Lung (tissue), 16 donors: ENCODE measurements around the gene MMADHC. TPM values are rescaled to one million over a fixed set of nuclear protein-coding genes. Genes with fewer than 3 reads are reported as not detected.

Experiments
- ATAC-seq: fragments of 200-7000 bp; cut with Tn5 transposase; one replicate; pipeline ENCODE4 v1.9.1; 2020; ENCODE audit warnings: moderate number of reproducible peaks; ENCODE audit not compliant: insufficient read depth, low FRiP score
- DNase-seq, 3 donors: peaks; one replicate each; pipeline ENCODE4 v3.0.0-alpha.2; 2013 to 2017
- H3K27ac ChIP-seq, 2 donors: one replicate each; pipeline ENCODE4 v1.5.1; 2013; ENCODE audit warnings: mild to moderate bottlenecking in 2 of 2, moderate library complexity in 2 of 2, control low read depth in 1 of 2, inconsistent platforms in 1 of 2, low read depth in 1 of 2, low read length in 1 of 2
- H3K27me3 ChIP-seq, 3 donors: one replicate each; pipeline ENCODE4 v1.5.1; 2013; ENCODE audit warnings: low read length in 2 of 3; ENCODE audit not compliant: control insufficient read depth in 3 of 3, insufficient read depth in 3 of 3
- H3K36me3 ChIP-seq, 4 donors: one replicate each; pipeline ENCODE4 v1.5.1; 2013; ENCODE audit warnings: low read length in 4 of 4, mild to moderate bottlenecking in 1 of 4, moderate library complexity in 1 of 4; ENCODE audit not compliant: control insufficient read depth in 4 of 4, insufficient read depth in 4 of 4
- H3K4me1 ChIP-seq, 5 donors: one replicate each; pipeline ENCODE4 v1.5.1; 2013; ENCODE audit warnings: low read length in 5 of 5, mild to moderate bottlenecking in 2 of 5, moderate library complexity in 1 of 5; ENCODE audit not compliant: control insufficient read depth in 5 of 5, insufficient read depth in 5 of 5
- H3K4me3 ChIP-seq: one replicate; pipeline ENCODE4 v1.5.1; 2013; ENCODE audit warnings: mild to moderate bottlenecking, control low read depth, moderate library complexity
- H3K9ac ChIP-seq, 2 donors: one replicate each; pipeline ENCODE4 v1.5.1; 2013; ENCODE audit warnings: low read length in 2 of 2, control low read depth in 1 of 2; ENCODE audit not compliant: insufficient read depth in 1 of 2
- H3K9me3 ChIP-seq, 4 donors: one replicate each; pipeline ENCODE4 v1.5.1; 2013; ENCODE audit warnings: low read length in 3 of 4, mild to moderate bottlenecking in 1 of 4, moderate library complexity in 1 of 4; ENCODE audit not compliant: control insufficient read depth in 4 of 4, insufficient read depth in 3 of 4
- WGBS, 2 donors: extraction: QIAGEN DNeasy Blood & Tissue Kit; methylation state at CpG; one replicate each; pipeline ENCODE4 v1.1.7; 2013; 5-methylcytosine and 5-hydroxymethylcytosine counted together
- long read RNA-seq, 5 donors: transcript quantifications; one replicate each; lab custom pipeline, GENCODE V29; 2026
- polyA plus RNA-seq, 2 donors: library from polyadenylated mRNA; stranded (reverse); fragments of 200-250 nt; gene quantifications; one replicate each; pipeline ENCODE4 v1.2.1, GENCODE V29; 2013
- total RNA-seq, 2 donors: library from RNA; depleted of rRNA in 1 of 2; stranded (reverse); fragments of >200 nt in 1 of 2; gene quantifications; one replicate each; pipeline ENCODE4 v1.2.1, GENCODE V29; 2014 to 2021
- TF ChIP-seq, protein P1 (sequence below): IDR thresholded peaks from 2 replicates; pipeline ENCODE4 v1.5.1; 2012; ENCODE audit warnings: mild to moderate bottlenecking; ENCODE audit errors: control extremely low read depth, extremely low read depth
- donor health status: control.
- donor health status: control.
- donor health status: Bipolar disorder and iron deficiency.
- donor health status: healthy.
- donor health status: DM: yes; HTN: yes; CAD: no.

MMADHC gene
- 100 to 1,000 TPM in 1 of 2 donors, 10 to 100 TPM in 1; 74.3 to 101 TPM for total RNA-seq
- 10 to 100 TPM; 34.1 to 83.1 TPM for polyA plus RNA-seq
- long read RNA-seq, donor 1, transcript MMADHC-201 (8 exons, 1,436 nt) = major isoform, 53 of 74 reads
- long read RNA-seq, donor 1, partial matches to known transcripts = 12 of 74 reads
- long read RNA-seq, donor 1, other reads (novel, unspliced or antisense) = 5 of 74 reads
- long read RNA-seq, donor 2, transcript MMADHC-201 (8 exons, 1,436 nt) = major isoform, 16 of 16 reads
- long read RNA-seq, donor 2, partial matches to known transcripts = 0 of 16 reads
- long read RNA-seq, donor 2, other reads (novel, unspliced or antisense) = 0 of 16 reads
- long read RNA-seq, donor 3, transcript MMADHC-201 (8 exons, 1,436 nt) = major isoform, 19 of 21 reads
- long read RNA-seq, donor 3, partial matches to known transcripts = 0 of 21 reads
- long read RNA-seq, donor 3, other reads (novel, unspliced or antisense) = 0 of 21 reads
- long read RNA-seq, donor 4, transcript MMADHC-201 (8 exons, 1,436 nt) = major isoform, 7 of 7 reads
- long read RNA-seq, donor 4, partial matches to known transcripts = 0 of 7 reads
- long read RNA-seq, donor 4, other reads (novel, unspliced or antisense) = 0 of 7 reads
- long read RNA-seq, donor 5, transcript MMADHC-201 (8 exons, 1,436 nt) = major isoform, 52 of 67 reads
- long read RNA-seq, donor 5, transcript MMADHC-203 (7 exons, 1,726 nt) = minor isoform, 5 of 67 reads
- long read RNA-seq, donor 5, partial matches to known transcripts = 10 of 67 reads
- long read RNA-seq, donor 5, other reads (novel, unspliced or antisense) = 0 of 67 reads

DNA sequence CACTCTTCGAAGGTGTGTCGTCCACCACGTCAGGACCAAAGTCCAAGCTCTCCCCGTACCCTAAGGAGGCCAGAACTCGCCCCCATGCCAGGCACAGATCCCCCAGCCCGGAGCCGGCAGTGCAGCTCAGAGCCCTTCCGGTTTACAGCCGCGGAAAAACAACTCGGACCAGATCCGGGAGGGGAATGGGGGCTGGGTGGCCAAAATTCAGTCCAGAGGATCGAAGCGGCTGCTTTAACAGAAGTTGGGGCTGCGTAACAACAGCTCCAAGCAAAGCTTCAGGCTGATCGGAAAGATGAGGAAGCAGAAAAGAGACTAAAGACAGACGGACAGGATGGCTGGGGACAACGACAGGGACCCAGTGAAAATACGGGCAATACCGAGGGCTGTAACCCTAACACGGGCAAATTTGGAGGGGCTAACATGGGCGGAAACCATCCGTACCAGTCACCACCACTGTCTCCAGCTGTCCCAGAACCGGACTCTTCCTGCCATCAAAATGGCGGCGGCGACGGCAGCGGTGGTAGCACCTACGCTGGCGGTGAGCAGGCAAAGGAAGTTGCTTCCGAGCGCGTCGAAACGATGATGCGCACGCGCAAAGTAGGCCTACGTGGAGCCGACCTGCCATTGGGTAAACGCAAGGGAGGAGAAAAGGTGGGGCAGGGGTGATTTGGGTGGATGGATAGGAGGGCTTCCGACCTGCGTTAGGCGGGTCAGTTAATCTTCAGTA lies at the start of gene MMADHC:
TSS of gene MMADHC (minus strand) at position 556 of the 730 bp plus-strand sequence. CDS start 678 bp downstream, outside the sequence.
- ATAC-seq (peak; percentile 98), DNase-seq (peak; percentile 95 to 99 (median 97))
- Histone ChIP-seq H3K9me3 (no peaks in the 10 kb centered on the region), H3K27me3 (no peaks in the 10 kb centered on the region), H3K4me1 (peaks cover 0 to 19% (median 5%) of the 10 kb centered on the region in 5 donors), H3K9ac (peak within 1 kb of the TSS; percentile 98 to 99), H3K4me3 (peak within 1 kb of the TSS; percentile 92), H3K36me3 (peaks cover 0 to 12% (median 4%) of the 10 kb centered on the region in 4 donors), H3K27ac (peak within 1 kb of the TSS; percentile 99)
- TF ChIP-seq, protein P1, sequence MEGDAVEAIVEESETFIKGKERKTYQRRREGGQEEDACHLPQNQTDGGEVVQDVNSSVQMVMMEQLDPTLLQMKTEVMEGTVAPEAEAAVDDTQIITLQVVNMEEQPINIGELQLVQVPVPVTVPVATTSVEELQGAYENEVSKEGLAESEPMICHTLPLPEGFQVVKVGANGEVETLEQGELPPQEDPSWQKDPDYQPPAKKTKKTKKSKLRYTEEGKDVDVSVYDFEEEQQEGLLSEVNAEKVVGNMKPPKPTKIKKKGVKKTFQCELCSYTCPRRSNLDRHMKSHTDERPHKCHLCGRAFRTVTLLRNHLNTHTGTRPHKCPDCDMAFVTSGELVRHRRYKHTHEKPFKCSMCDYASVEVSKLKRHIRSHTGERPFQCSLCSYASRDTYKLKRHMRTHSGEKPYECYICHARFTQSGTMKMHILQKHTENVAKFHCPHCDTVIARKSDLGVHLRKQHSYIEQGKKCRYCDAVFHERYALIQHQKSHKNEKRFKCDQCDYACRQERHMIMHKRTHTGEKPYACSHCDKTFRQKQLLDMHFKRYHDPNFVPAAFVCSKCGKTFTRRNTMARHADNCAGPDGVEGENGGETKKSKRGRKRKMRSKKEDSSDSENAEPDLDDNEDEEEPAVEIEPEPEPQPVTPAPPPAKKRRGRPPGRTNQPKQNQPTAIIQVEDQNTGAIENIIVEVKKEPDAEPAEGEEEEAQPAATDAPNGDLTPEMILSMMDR = no peak
- WGBS, 2 donors = 0 to 1% methylated on average over 45 of the region's 45 CpGs

DNA sequence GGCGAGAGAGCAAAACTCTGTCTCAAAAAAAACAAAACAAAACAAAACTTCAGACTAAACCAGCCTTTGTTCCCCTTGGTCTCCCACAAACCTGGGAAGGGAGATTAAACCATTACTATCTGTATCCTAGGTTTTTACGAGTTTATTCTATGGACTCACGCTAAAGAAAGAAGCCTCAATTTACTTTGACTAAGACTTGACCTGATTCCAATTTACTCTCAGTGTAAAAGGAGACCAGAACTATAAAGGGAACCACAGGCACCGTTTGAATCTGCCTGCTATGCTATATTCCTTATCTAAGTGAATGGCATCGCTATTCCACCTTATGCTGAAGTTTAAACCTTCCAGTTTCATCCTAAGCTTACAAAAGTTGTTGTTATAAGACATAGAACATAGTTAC lies 46.5 kb upstream of the MMADHC start:
- no peak for ATAC-seq
- Histone ChIP-seq H3K9ac (no peak overlapping the region), H3K4me3 (no peak overlapping the region), H3K4me1 (peaks cover 0 to 14% (median 0%) of the 10 kb centered on the region in 5 donors), H3K9me3 (no peaks in the 10 kb centered on the region), H3K36me3 (no peaks in the 10 kb centered on the region), H3K27ac (no peak overlapping the region), H3K27me3 (no peaks in the 10 kb centered on the region)
- no peak for DNase-seq
- WGBS, 2 donors = 86 to 92% methylated on average over 5 of the region's 5 CpGs
- TF ChIP-seq, protein P1 = no peak

DNA sequence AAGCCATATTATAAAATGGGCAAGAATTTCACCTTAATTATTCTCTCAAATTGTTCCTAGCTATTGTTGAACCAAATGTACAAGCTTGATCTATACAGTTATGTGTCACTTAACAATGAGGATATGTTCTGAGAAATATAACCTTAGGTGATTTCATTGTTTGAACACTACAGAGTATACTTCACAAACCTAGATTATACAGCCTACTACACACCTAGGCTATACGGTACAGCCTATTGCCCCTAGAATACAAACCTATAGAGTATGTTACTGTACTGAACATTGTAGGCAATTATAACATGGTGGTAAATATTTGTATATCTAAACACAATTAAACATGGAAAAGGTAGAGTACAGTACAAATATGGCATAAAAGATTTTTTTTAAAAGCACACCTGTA lies 42.9 kb upstream of the MMADHC start:
- Histone ChIP-seq H3K4me1 (peaks cover 0 to 19% (median 0%) of the 10 kb centered on the region in 5 donors), H3K9me3 (no peaks in the 10 kb centered on the region), H3K27ac (no peak overlapping the region), H3K36me3 (no peaks in the 10 kb centered on the region), H3K27me3 (no peaks in the 10 kb centered on the region), H3K9ac (no peak overlapping the region), H3K4me3 (no peak overlapping the region)
- TF ChIP-seq, protein P1 = no peak
- 98% methylated on average over 1 of the region's 1 CpG for WGBS, 2 donors
- DNase-seq = no peak
- no peak for ATAC-seq
